ENCODE measurements around the gene RND3. TPM values are rescaled to one million over a fixed set of nuclear protein-coding genes. Genes with fewer than 3 reads are reported as not detected.

RND3 gene
- total and polyA plus RNA-seq, 2 of the 13 experiments (the other 11 are each of a cell fraction or from before 2014, with no cell fraction given) = 0.13 to 0.42 TPM

GRCh38 chr2:150459281-150459680, 28.2 kb downstream of the RND3 start:
- ATAC-seq (no peak), FAIRE-seq (no peak), DNase-seq (ENCODE audit: low spot score) (no peak)
- Histone ChIP-seq H3K4me3 (replicated peaks in 1 of 3; ENCODE audit: insufficient read depth in 1 of 3, low read depth in 2 of 3, low read length in 3 of 3) (no peak overlapping the region), H2AFZ (ENCODE audit: low read length) (no peak overlapping the region), H3K27ac (ENCODE audit: extremely low read length, insufficient read depth, low read length) (no peak overlapping the region), H3K9ac (ENCODE audit: insufficient read depth, low read depth, low read length) (no peak overlapping the region), H3K4me1 (ENCODE audit: insufficient read depth, low read length) (no peaks in the 10 kb centered on the region), H4K20me1 (ENCODE audit: insufficient read depth, low read length) (no peaks in the 10 kb centered on the region), H3K27me3 (ENCODE audit: control insufficient read depth in 1 of 2, insufficient read depth in 2 of 2, low read length in 2 of 2) (no peaks in the 10 kb centered on the region), H3K4me2 (ENCODE audit: low read depth, low read length) (no peak overlapping the region), H3K79me2 (ENCODE audit: insufficient read depth, low read length) (no peaks in the 10 kb centered on the region), H3K36me3 (replicated peaks in 1 of 2; ENCODE audit: control insufficient read depth in 1 of 2, insufficient read depth in 2 of 2, low read length in 2 of 2) (no peaks in the 10 kb centered on the region), H3K9me3 (ENCODE audit: low read length) (0 out of 2 replicates have a peak, but pooled peaks cover 4% of the 10 kb centered on the region)
- intact Hi-C loops (cut with micrococcal nuclease; ENCODE audit: unreplicated experiment) = no loop called here
- TF ChIP-seq CSRNP1 (CRISPR knock-in tag; IDR thresholded peaks at IDR 0.05) = no peak
- TF ChIP-seq PPARG (CRISPR knock-in tag; conservative IDR thresholded peaks at IDR 0.05) = no peak
- TF ChIP-seq CREM (IDR thresholded peaks at IDR 0.05) = no peak
- TF ChIP-seq CREM (CRISPR knock-in tag; IDR thresholded peaks at IDR 0.05) = no peak
- TF ChIP-seq ZNF550 (CRISPR knock-in tag; IDR thresholded peaks at IDR 0.05; ENCODE audit: borderline replicate concordance) = no peak
- TF ChIP-seq BORCS8-MEF2B (CRISPR knock-in tag; IDR thresholded peaks at IDR 0.05) = no peak
- no peak for TF ChIP-seq RFXANK (CRISPR knock-in tag; IDR thresholded peaks at IDR 0.05)
- POLR2A ChIA-PET = interaction anchor here (0.6 kb wide), 1 partner anchor 657 kb away, joined by 3 read pairs; no protein-coding TSS in a partner anchor
- CTCF ChIA-PET (ENCODE audit: low intra/inter-chr PET ratio, low total read pairs) = no interaction called here
- WGBS (ENCODE audit: low lambda C conversion rate) = 21% methylated on average over 1 of the region's 1 CpG
- in situ Hi-C loops (cut with HindIII; ENCODE audit: extremely low pct_ligation_motif_present, low pct_unique_long_range_greater_than_20kb) = no loop called here
- no TSS peak for BruUV-seq (replicated peaks)

GRCh38 chr2:150450765-150451164, 36.7 kb downstream of the RND3 start:
- ChIA-PET POLR2A (no interaction called here), CTCF (ENCODE audit: low intra/inter-chr PET ratio, low total read pairs) (no interaction called here)
- Histone ChIP-seq H3K36me3 (replicated peaks in 1 of 2; ENCODE audit: control insufficient read depth in 1 of 2, insufficient read depth in 2 of 2, low read length in 2 of 2) (no peaks in the 10 kb centered on the region), H3K79me2 (ENCODE audit: insufficient read depth, low read length) (no peaks in the 10 kb centered on the region), H3K4me3 (replicated peaks in 1 of 3; ENCODE audit: insufficient read depth in 1 of 3, low read depth in 2 of 3, low read length in 3 of 3) (no peak overlapping the region), H3K27ac (ENCODE audit: extremely low read length, insufficient read depth, low read length) (no peak overlapping the region), H2AFZ (ENCODE audit: low read length) (no peak overlapping the region), H3K9ac (ENCODE audit: insufficient read depth, low read depth, low read length) (no peak overlapping the region), H4K20me1 (ENCODE audit: insufficient read depth, low read length) (no peaks in the 10 kb centered on the region), H3K4me2 (ENCODE audit: low read depth, low read length) (no peak overlapping the region), H3K27me3 (ENCODE audit: control insufficient read depth in 1 of 2, insufficient read depth in 2 of 2, low read length in 2 of 2) (no peaks in the 10 kb centered on the region), H3K4me1 (ENCODE audit: insufficient read depth, low read length) (no peaks in the 10 kb centered on the region), H3K9me3 (ENCODE audit: low read length) (peaks cover 5% of the 10 kb centered on the region; the same call in 1 of the 2 replicates)
- 39% methylated on average over 3 of the region's 3 CpGs for WGBS (ENCODE audit: low lambda C conversion rate)
- no peak for FAIRE-seq
- no TSS peak for BruUV-seq (replicated peaks)
- DNase-seq (ENCODE audit: low spot score) = no peak
- no peak for ATAC-seq
- intact Hi-C loops (cut with micrococcal nuclease; ENCODE audit: unreplicated experiment) = no loop called here
- in situ Hi-C loops (cut with HindIII; ENCODE audit: extremely low pct_ligation_motif_present, low pct_unique_long_range_greater_than_20kb) = no loop called here
- no peak for TF ChIP-seq SOX6 (IDR thresholded peaks at IDR 0.05)
- TF ChIP-seq SOX6 (CRISPR knock-in tag; IDR thresholded peaks at IDR 0.05) = no peak
- no peak for TF ChIP-seq HNF1A (IDR thresholded peaks at IDR 0.05; ENCODE audit: low read depth)
- no peak for TF ChIP-seq HNF1A (CRISPR knock-in tag; IDR thresholded peaks at IDR 0.05; ENCODE audit: borderline replicate concordance)
- no peak for TF ChIP-seq MED1 (CRISPR knock-in tag; IDR thresholded peaks at IDR 0.05)
- TF ChIP-seq CREB1 (IDR thresholded peaks at IDR 0.05) = 0 out of 2 replicates have a peak, but pooled peaks have one; percentile 22
- no peak for TF ChIP-seq CREB1 (CRISPR knock-in tag; IDR thresholded peaks at IDR 0.05)
- TF ChIP-seq ZNF329 (CRISPR knock-in tag; IDR thresholded peaks at IDR 0.05; ENCODE audit: low read depth) = no peak
- peak; percentile 67 for TF ChIP-seq ATF7 (IDR thresholded peaks at IDR 0.05)
- TF ChIP-seq ATF7 (CRISPR knock-in tag; IDR thresholded peaks at IDR 0.05) = no peak

Data from HepG2 (cell line).